Measurements from ENCODE around the gene CTNNA2. TPM values are rescaled to one million over a fixed set of nuclear protein-coding genes. Genes with fewer than 3 reads are reported as not detected.

The CTNNA2 gene
- total RNA-seq, 1 donor from 2014 or later: 15.0 TPM

DNA sequence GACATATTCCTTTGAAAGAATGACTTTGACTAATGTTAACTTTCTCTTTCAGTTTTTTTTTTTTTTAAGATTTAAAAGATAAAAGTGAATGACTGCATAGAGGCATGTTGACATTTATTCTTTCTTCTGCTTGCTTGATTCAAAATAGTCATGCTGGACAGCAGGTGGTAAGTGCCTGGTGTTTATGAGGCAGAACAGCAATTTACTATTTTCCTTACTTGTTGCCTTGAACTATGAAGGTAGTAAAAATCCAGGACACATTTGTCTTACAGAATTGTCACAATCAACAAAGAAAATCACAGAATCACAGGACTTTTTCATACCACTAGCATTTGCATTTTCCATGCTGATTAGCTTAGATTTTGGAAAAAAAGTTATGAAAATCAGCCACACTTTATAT, 388.3 kb downstream of the CTNNA2 start:
- no peak overlapping the region for H3K4me3 Mint-ChIP-seq
- H3K27me3 Mint-ChIP-seq: peaks cover 4% of the 10 kb centered on the region
- TF ChIP-seq CTCF (conservative IDR thresholded peaks at IDR 0.05): no peak
- DNase-seq (ENCODE audit: extremely low spot score, unreplicated experiment): no peak
- H3K36me3 Mint-ChIP-seq: no peaks in the 10 kb centered on the region
- no peaks in the 10 kb centered on the region for H3K9me3 Mint-ChIP-seq
- H3K27ac Mint-ChIP-seq: no peak overlapping the region
- H3K4me1 Mint-ChIP-seq (ENCODE audit: unreplicated experiment): no peaks in the 10 kb centered on the region

GRCh38 chr2:79903222-79904000, 390.6 kb downstream of the CTNNA2 start:
- H3K27ac Mint-ChIP-seq: no peak overlapping the region
- TF ChIP-seq CTCF (conservative IDR thresholded peaks at IDR 0.05): no peak
- H3K27me3 Mint-ChIP-seq: peaks cover 4% of the 10 kb centered on the region
- H3K4me3 Mint-ChIP-seq: no peak overlapping the region
- H3K9me3 Mint-ChIP-seq: no peaks in the 10 kb centered on the region
- H3K4me1 Mint-ChIP-seq (ENCODE audit: unreplicated experiment): no peaks in the 10 kb centered on the region
- DNase-seq (ENCODE audit: extremely low spot score, unreplicated experiment): no peak
- no peaks in the 10 kb centered on the region for H3K36me3 Mint-ChIP-seq

GRCh38 chr2:79906139-79906890, 393.5 kb downstream of the CTNNA2 start:
- Mint-ChIP-seq H3K27me3 (peaks cover 4% of the 10 kb centered on the region), H3K27ac (no peak overlapping the region), H3K4me1 (ENCODE audit: unreplicated experiment) (no peaks in the 10 kb centered on the region), H3K9me3 (no peaks in the 10 kb centered on the region), H3K36me3 (no peaks in the 10 kb centered on the region), H3K4me3 (no peak overlapping the region)
- DNase-seq (ENCODE audit: extremely low spot score, unreplicated experiment): no peak
- TF ChIP-seq CTCF (conservative IDR thresholded peaks at IDR 0.05): no peak

DNA sequence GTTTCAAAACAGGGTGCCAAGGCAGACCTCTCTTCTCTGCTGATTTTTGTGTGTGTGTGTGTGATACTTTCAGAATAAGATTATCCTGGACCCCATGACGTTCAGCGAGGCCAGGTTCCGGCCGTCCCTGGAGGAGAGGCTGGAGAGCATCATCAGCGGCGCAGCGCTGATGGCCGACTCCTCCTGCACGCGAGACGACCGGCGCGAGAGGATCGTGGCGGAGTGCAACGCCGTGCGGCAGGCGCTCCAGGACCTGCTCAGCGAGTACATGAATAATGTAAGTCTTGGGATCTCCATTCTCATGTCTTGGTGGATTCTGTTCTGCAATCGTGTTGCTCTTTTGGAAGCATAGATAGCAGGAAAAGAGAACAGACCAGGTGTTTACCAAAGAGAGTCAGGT, 396.7 kb downstream of the CTNNA2 start:
- no peak overlapping the region for H3K4me3 Mint-ChIP-seq
- no peaks in the 10 kb centered on the region for H3K4me1 Mint-ChIP-seq (ENCODE audit: unreplicated experiment)
- no peak for DNase-seq (ENCODE audit: extremely low spot score, unreplicated experiment)
- no peaks in the 10 kb centered on the region for H3K36me3 Mint-ChIP-seq
- no peak for TF ChIP-seq CTCF (conservative IDR thresholded peaks at IDR 0.05)
- no peak overlapping the region for H3K27ac Mint-ChIP-seq
- H3K9me3 Mint-ChIP-seq: no peaks in the 10 kb centered on the region
- no peaks in the 10 kb centered on the region for H3K27me3 Mint-ChIP-seq

DNA sequence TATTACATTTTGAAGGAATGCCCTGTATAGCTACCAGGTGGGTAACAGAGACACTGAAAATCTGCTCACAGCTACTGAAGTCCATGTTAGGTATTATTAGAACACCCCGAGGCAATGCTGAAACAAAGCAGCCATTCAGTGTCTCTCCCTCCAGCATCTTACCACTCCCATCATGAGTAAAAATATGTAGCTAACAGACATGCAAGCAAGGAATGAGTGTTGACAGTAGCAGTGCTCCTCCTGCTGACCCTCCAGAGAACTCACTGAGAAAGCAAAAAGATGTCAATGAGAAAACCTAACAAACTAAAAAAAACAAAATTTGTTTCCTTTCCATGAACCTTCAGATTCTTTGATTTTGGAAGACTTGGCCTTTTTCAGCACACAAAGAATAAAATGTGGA, 397.8 kb downstream of the CTNNA2 start:
- no peaks in the 10 kb centered on the region for H3K4me1 Mint-ChIP-seq (ENCODE audit: unreplicated experiment)
- H3K27ac Mint-ChIP-seq: no peak overlapping the region
- TF ChIP-seq CTCF (conservative IDR thresholded peaks at IDR 0.05): peak; percentile 34
- H3K9me3 Mint-ChIP-seq: no peaks in the 10 kb centered on the region
- no peaks in the 10 kb centered on the region for H3K27me3 Mint-ChIP-seq
- no peak overlapping the region for H3K4me3 Mint-ChIP-seq
- no peaks in the 10 kb centered on the region for H3K36me3 Mint-ChIP-seq
- DNase-seq (ENCODE audit: extremely low spot score, unreplicated experiment): no peak
